ENCODE results near the gene PLEKHA7.

Gene PLEKHA7

DNA sequence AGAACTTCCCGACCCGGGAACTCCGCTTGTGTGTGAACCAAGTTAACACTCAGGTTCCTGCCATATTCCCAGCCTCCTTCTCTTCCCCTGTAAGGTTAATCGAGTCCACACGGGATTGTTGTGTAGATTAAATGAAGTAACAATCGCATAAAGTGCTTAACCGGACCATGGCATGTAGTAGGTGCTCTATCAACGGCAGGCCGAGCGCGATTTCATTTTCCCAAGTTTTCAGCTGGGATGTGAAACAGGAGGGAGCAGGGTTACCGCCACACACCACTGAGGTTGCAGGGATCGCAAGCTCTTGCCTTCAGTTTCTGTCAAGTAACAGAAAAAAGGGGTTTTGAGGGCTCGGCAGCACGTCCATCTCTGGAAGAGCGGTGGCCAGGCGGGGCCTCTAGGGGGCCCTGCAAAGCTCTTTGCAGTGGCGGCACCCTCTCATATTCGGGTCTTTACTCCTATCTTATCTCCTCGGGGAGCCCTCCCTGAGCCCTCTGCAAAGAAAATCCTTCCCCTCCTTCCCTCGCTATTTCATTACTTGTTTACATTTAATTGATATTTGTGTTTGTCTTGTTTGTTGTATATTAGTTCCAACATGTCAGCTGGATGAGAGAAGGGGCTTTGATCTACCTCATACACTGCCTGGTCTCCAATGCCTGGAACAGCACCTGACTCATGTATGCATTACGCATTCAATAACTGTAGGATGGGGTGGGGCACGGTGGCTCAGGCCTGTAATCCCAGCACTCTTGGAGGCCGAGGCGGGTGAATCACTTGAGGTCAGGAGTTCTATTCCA lies 816 bp upstream of the PLEKHA7 start:
- no peak for DNase-seq (ENCODE audit: low read depth)
- TF ChIP-seq MYC (IDR thresholded peaks at IDR 0.05; ENCODE audit: low read depth, low read length) = no peak
- TF ChIP-seq, protein P1, sequence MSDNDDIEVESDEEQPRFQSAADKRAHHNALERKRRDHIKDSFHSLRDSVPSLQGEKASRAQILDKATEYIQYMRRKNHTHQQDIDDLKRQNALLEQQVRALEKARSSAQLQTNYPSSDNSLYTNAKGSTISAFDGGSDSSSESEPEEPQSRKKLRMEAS (IDR thresholded peaks at IDR 0.05; ENCODE audit: low read depth, low read length) = no peak
- TF ChIP-seq, protein P2, sequence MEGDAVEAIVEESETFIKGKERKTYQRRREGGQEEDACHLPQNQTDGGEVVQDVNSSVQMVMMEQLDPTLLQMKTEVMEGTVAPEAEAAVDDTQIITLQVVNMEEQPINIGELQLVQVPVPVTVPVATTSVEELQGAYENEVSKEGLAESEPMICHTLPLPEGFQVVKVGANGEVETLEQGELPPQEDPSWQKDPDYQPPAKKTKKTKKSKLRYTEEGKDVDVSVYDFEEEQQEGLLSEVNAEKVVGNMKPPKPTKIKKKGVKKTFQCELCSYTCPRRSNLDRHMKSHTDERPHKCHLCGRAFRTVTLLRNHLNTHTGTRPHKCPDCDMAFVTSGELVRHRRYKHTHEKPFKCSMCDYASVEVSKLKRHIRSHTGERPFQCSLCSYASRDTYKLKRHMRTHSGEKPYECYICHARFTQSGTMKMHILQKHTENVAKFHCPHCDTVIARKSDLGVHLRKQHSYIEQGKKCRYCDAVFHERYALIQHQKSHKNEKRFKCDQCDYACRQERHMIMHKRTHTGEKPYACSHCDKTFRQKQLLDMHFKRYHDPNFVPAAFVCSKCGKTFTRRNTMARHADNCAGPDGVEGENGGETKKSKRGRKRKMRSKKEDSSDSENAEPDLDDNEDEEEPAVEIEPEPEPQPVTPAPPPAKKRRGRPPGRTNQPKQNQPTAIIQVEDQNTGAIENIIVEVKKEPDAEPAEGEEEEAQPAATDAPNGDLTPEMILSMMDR (IDR thresholded peaks at IDR 0.05; ENCODE audit: low read depth, low read length) = peak; percentile 21
- TF ChIP-seq POLR2A (IDR thresholded peaks at IDR 0.05; ENCODE audit: extremely low read depth, insufficient read length) = no peak
- H3K4me3 ChIP-seq (ENCODE audit: low read depth, low read length) = no peak overlapping the region

DNA sequence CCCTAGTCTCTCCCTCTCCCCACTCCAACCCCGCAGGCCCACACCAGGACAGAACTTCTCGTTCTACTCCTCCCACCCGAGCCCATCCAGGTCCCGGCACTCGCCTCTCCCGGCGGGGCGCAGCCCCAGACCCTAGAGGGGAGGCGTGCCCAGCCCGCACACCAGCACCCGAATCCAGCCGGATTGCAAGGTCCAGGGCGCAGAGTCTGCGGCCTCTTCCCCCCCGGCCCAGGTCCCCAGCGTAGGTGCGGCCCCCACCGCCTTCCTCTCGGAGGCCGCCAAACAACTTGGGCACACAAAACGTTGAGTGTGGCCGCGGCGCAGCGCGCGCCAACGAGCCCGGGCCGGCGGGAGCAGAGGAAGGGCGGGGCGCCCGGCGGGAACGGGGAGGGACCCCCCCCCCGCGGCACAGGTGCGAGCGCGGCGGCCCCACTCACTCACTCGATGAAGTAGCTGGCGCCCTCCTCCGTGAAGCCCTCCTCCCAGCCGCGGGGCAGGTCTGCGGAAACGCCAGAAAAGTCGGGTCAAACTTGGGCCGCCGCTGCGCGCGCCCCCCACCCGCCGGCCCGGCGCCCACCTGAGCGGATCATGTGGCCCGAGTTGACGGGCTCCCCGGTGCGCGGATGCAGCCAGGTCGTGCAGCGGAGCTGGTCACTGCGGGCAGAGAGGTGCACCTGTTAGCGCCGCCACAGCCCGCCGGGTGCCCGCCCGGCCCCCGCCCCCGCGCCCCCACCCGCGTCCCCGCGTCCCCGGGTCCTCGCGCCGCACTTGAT lies 480 bp downstream of the PLEKHA7 start:
- H3K4me3 ChIP-seq (ENCODE audit: low read depth, low read length) = no peak overlapping the region
- DNase-seq (ENCODE audit: low read depth) = no peak
- TF ChIP-seq, protein P1 (IDR thresholded peaks at IDR 0.05; ENCODE audit: low read depth, low read length) = no peak
- TF ChIP-seq, protein P2 (IDR thresholded peaks at IDR 0.05; ENCODE audit: low read depth, low read length) = no peak
- TF ChIP-seq MYC (IDR thresholded peaks at IDR 0.05; ENCODE audit: low read depth, low read length) (no peak), POLR2A (IDR thresholded peaks at IDR 0.05; ENCODE audit: extremely low read depth, insufficient read length) (no peak)

DNA sequence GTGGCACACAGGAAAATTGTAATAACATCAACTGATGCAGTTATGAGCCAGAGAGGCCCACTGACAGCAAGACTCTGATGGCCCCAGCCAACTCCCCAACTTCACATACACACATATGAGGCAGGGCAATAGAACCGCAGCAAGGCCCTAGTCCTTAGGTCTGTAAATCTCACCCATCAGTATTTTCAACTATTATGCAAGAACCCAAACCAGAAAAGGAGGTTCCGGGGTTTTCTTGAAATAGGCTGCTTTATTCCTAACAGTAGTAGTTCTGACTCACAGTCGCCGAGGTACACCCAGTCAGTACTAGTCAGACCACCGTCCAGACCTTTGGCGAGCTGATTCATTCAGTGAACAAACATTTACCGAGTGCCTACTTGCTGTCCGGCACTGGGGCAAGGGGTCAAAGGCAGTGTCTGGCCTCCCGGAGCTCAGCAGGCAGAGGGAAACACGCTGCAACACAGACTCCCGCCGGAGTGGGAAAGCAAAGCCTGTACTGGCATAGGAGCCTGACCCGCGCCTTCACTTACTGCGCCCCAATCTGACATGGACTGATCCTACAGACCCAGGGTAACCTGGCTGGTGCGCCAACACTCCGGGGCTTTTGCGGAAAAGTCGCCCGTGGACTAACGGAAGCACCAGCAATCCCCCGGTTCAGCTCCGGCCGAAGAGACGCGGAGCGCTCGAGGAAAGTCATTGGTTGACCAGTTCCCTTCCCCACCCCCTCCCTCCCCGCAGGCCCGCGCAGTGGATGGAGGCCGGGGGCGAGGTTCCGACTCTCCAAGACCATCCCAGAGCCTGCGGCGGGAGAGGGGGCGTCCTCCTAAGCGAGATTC lies 1.3 kb downstream of the PLEKHA7 start:
- no peak for DNase-seq (ENCODE audit: low read depth)
- H3K4me3 ChIP-seq (ENCODE audit: low read depth, low read length) = no peak overlapping the region
- TF ChIP-seq MYC (IDR thresholded peaks at IDR 0.05; ENCODE audit: low read depth, low read length) = no peak
- TF ChIP-seq, protein P2 (IDR thresholded peaks at IDR 0.05; ENCODE audit: low read depth, low read length) = no peak
- TF ChIP-seq POLR2A (IDR thresholded peaks at IDR 0.05; ENCODE audit: extremely low read depth, insufficient read length) = no peak

DNA sequence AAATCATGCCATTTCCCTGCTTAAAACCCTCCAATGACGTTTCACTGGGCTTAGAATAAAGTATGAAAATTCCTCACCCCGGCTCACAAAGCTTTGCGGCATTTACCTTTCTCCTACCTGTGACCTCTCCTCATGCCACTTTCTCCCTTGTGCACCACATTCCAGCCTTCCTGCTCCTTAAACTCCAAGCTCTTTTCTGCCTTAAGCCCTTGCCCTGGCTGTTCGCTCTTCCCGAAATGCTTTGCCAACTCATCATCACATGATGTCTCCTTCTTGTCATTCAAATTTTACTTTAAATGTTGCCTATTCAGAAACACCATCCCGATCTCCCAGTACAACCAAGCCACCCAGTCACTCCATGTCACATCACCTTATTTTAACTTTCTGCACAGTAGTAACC lies 2.0 kb downstream of the PLEKHA7 start:
- no peak for DNase-seq (ENCODE audit: low read depth)
- TF ChIP-seq, protein P1 (IDR thresholded peaks at IDR 0.05; ENCODE audit: low read depth, low read length) = no peak
- TF ChIP-seq MYC (IDR thresholded peaks at IDR 0.05; ENCODE audit: low read depth, low read length) (no peak), POLR2A (IDR thresholded peaks at IDR 0.05; ENCODE audit: extremely low read depth, insufficient read length) (no peak)
- TF ChIP-seq, protein P2 (IDR thresholded peaks at IDR 0.05; ENCODE audit: low read depth, low read length) = no peak
- no peak overlapping the region for H3K4me3 ChIP-seq (ENCODE audit: low read depth, low read length)

DNA sequence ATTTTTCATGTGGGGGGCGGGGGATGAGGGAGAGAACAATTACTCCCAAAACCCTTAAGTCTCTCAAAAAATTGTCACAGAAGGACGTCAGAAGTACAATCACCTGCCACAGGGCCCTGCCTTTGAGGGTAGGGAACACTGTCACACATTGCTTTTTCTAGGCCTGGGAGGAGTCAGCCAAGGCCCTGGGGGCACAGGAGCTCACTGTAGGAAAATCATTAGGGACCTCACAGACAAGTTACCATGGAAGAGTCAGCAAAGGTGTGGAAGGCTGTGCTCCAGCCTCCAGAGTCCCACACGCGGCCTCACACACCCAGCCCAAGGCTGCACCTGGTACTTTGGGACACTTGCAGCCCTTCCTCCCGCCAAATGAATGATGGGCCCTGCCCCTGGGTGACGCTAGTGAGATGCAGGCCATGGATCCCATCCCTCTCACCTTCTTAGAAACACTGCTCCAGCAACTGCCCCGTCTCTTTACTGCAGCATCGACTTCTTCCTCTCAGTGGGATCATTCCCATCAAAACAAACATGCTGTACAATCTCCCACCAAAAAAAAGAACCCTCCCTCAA lies 3.3 kb downstream of the PLEKHA7 start:
- TF ChIP-seq, protein P1 (IDR thresholded peaks at IDR 0.05; ENCODE audit: low read depth, low read length) = no peak
- TF ChIP-seq, protein P2 (IDR thresholded peaks at IDR 0.05; ENCODE audit: low read depth, low read length) = no peak
- TF ChIP-seq MYC (IDR thresholded peaks at IDR 0.05; ENCODE audit: low read depth, low read length) (no peak), POLR2A (IDR thresholded peaks at IDR 0.05; ENCODE audit: extremely low read depth, insufficient read length) (no peak)
- DNase-seq (ENCODE audit: low read depth) = no peak
- no peak overlapping the region for H3K4me3 ChIP-seq (ENCODE audit: low read depth, low read length)
